GM19099 (cell line): ENCODE data around the gene MAN1C1.
A peak's percentile ranks its signal among the peaks of the same experiment; 100 is the strongest.

Experiments
- POLR2A ChIP-seq: IDR thresholded peaks from 3 replicates; pipeline ENCODE4 v1.6.1; 2011; ENCODE audit warnings: low read depth; ENCODE audit not compliant: insufficient read length; ENCODE audit errors: extremely low read depth

MAN1C1 gene

GRCh38 chr1:25820247-25821111, 203.9 kb downstream of the MAN1C1 start:
- TF ChIP-seq POLR2A = peak; percentile 67

- no peak for TF ChIP-seq POLR2A
These were observed 204.5 kb downstream of the MAN1C1 start for GRCh38 chr1:25821112-25821476.

GRCh38 chr1:25821630-25822091, 205.1 kb downstream of the MAN1C1 start:
- TF ChIP-seq POLR2A = no peak

GRCh38 chr1:25825605-25826004, 209.0 kb downstream of the MAN1C1 start:
- no peak for TF ChIP-seq POLR2A

GRCh38 chr1:25826571-25826970, 210.0 kb downstream of the MAN1C1 start:
- TF ChIP-seq POLR2A = no peak

- no peak for TF ChIP-seq POLR2A
These were observed 211.9 kb downstream of the MAN1C1 start for GRCh38 chr1:25828491-25828890.

- no peak for TF ChIP-seq POLR2A
These were observed 212.5 kb downstream of the MAN1C1 start for GRCh38 chr1:25829046-25829445.

- no peak for TF ChIP-seq POLR2A
These were observed 215.1 kb downstream of the MAN1C1 start for GRCh38 chr1:25831569-25832196.

- TF ChIP-seq POLR2A = no peak
These were observed 215.9 kb downstream of the MAN1C1 start for GRCh38 chr1:25832336-25833037.

GRCh38 chr1:25833158-25833557, 216.6 kb downstream of the MAN1C1 start:
- no peak for TF ChIP-seq POLR2A
